Heart right ventricle (tissue), 16 donors: ENCODE data around the gene PARK7. TPM values are rescaled to one million over a fixed set of nuclear protein-coding genes. Genes with fewer than 3 reads are reported as not detected.

Source experiments
- ATAC-seq, 8 donors: fragments of 200-7000 bp; cut with Tn5 transposase; one replicate each; pipeline ENCODE4 v1.9.1; 2020; ENCODE audit warnings: mild to moderate bottlenecking in 8 of 8, moderate library complexity in 8 of 8, moderate number of reproducible peaks in 1 of 8
- DNase-seq, 2 donors: peaks; one replicate each; pipeline ENCODE4 v3.0.0-alpha.2; 2020
- H3K27ac ChIP-seq, 10 donors: fragments of 200-600 bp; sonication (generic) in 2 of 10; one replicate each; pipeline versions ENCODE4 v1.5.0 to v1.8.0; 2020 to 2022; ENCODE audit warnings: mild to moderate bottlenecking in 3 of 10
- H3K27me3 ChIP-seq, 7 donors: fragments of 200-600 bp; one replicate each; pipeline ENCODE4 v1.8.0; 2021 to 2022; ENCODE audit warnings: mild to moderate bottlenecking in 2 of 7
- H3K36me3 ChIP-seq, 9 donors: fragments of 200-600 bp; sonication (generic) in 1 of 9; one replicate each; pipeline versions ENCODE4 v1.5.0 to v1.8.0; 2020 to 2022; ENCODE audit warnings: mild to moderate bottlenecking in 2 of 9
- H3K4me1 ChIP-seq, 9 donors: fragments of 200-600 bp; sonication (generic) in 1 of 9; one replicate each; pipeline versions ENCODE4 v1.5.0 to v1.8.0; 2020 to 2022; ENCODE audit warnings: mild to moderate bottlenecking in 4 of 9
- H3K4me3 ChIP-seq, 10 donors: fragments of 200-600 bp; sonication (generic) in 2 of 10; one replicate each; pipeline versions ENCODE4 v1.5.0 to v1.8.0; 2020 to 2022; ENCODE audit warnings: mild to moderate bottlenecking in 7 of 10, moderate library complexity in 2 of 10
- H3K9me3 ChIP-seq, 11 donors: fragments of 200-600 bp in 10 of 11; sonication (generic) in 2 of 11; one replicate each; pipeline versions ENCODE4 v1.5.0 to v1.8.0; 2013 to 2022; ENCODE audit warnings: mild to moderate bottlenecking in 2 of 11, control low read depth in 1 of 11, moderate library complexity in 1 of 11
- CTCF ChIP-seq, 9 donors: fragments of 200-600 bp; sonication (generic) in 2 of 9; IDR thresholded peaks; one replicate each; pipeline versions ENCODE4 v1.5.0 to v1.8.0; 2021 to 2022; ENCODE audit warnings: antibody characterized with exemption in 9 of 9, mild to moderate bottlenecking in 5 of 9, moderate library complexity in 1 of 9
- WGBS, 2 donors: extraction: QIAGEN DNeasy Blood & Tissue Kit; methylation state at CpG; one replicate each; pipeline ENCODE4 v1.1.7; 2013; ENCODE audit warnings: inconsistent platforms in 1 of 2; 5-methylcytosine and 5-hydroxymethylcytosine counted together
- intact Hi-C, 10 donors: fragments of 100-400 bp; cut with DNase I; formaldehyde crosslinking; loops; one replicate each; pipeline versions ENCODE4 v1.11.1 to v1.14.2; 2022
- polyA plus RNA-seq, 2 donors: library from polyadenylated mRNA; stranded (reverse); fragments of 200-250 nt; gene quantifications; one replicate each; pipeline ENCODE4 v1.2.3, GENCODE V29; 2013
- total RNA-seq, 10 donors: library from RNA; stranded (reverse); fragmentation: NEBNext Ultra II Directional in 3 of 10; extraction: Animal tissue kit (Norgen Biotek cat#: 25700) in 3 of 10; gene quantifications; one replicate each; pipeline versions ENCODE4 v1.2.1 to v1.2.4, GENCODE V29; 2021 to 2023
- donor health status: Arrhythmogenic right ventricular cardiomyopathy.
- donor health status: ischemic (EF 13 %, LVEDD 7.1; RV severe dilation, severe dysfunction).
- donor health status: healthy with polysubstance abuse.
- donor health status: DM: no; HTN: yes; CAD: no.
- donor health status: DM: no; HTN: no; CAD: no.
- donor health status: ischemic (EF 25% LVEDD 6.9; RV normal size, moderate dysfunction).
- donor health status: ischemic (EF 25% LVEDD 5.7; RV mildly dilated, moderate dysfunction).
- donor health status: healthy.
- donor health status: DM: yes; HTN: yes; CAD: no.
- donor health status: Ischemic cardiomyopathy.
- donor health status: ischemic (EF 35%, LVEDD 5.7; RV mildly dilated, moderate dysfunction).
- donor health status: nonischemic (EF 11% LVEDD 7.7; RV severe dilation, severe dysfunction).
- donor health status: DM: yes; HTN: yes; CAD: no.
- donor health status: PGD.
- donor health status: ischemic (EF 29% LVEDD 5.4; RV normal size, mild dysfunction).
- donor health status: nonischemic (EF 23%, LVEDD 6.1; RV moderate dilation, normal function).

PARK7 gene
- total and polyA plus RNA-seq, 12 donors: 322 to 462 (median 353) TPM

- no peak for ATAC-seq
- WGBS, 2 donors: 82 to 93% methylated on average over 4 of the region's 4 CpGs
- DNase-seq: no peak
- H3K9me3 ChIP-seq: no peaks in the 10 kb centered on the region
- no peak overlapping the region for H3K4me3 ChIP-seq
- H3K27me3 ChIP-seq: peaks cover 0 to 3% (median 0%) of the 10 kb centered on the region in 7 donors
- peaks cover 8 to 17% (median 14%) of the 10 kb centered on the region in 9 donors for H3K4me1 ChIP-seq
- no peak for TF ChIP-seq CTCF (IDR thresholded peaks at IDR 0.05)
- intact Hi-C loops: loop anchor here in 4 of 10 donors (10.0 kb wide), 1 partner anchor 334 kb away; no protein-coding TSS in a partner anchor
- H3K27ac ChIP-seq: no peak overlapping the region
- H3K36me3 ChIP-seq: peaks cover 0 to 51% (median 7%) of the 10 kb centered on the region in 9 donors
Observed at GRCh38 chr1:8011016-8011415, 49.5 kb downstream of the PARK7 start.

GRCh38 chr1:8011923-8012858 is 50.7 kb downstream of the PARK7 start:
- WGBS, 2 donors: 90% methylated on average over 7 of the region's 7 CpGs
- intact Hi-C loops: loop anchor here in 4 of 10 donors (10.0 kb wide), 1 partner anchor 333 kb away; no protein-coding TSS in a partner anchor
- Histone ChIP-seq H3K27me3 (peaks cover 0 to 6% (median 0%) of the 10 kb centered on the region in 7 donors), H3K27ac (no peak overlapping the region), H3K36me3 (peaks cover 0 to 51% (median 7%) of the 10 kb centered on the region in 9 donors), H3K4me1 (peaks cover 8 to 28% (median 24%) of the 10 kb centered on the region in 9 donors), H3K9me3 (no peaks in the 10 kb centered on the region), H3K4me3 (no peak overlapping the region)
- TF ChIP-seq CTCF (IDR thresholded peaks at IDR 0.05): no peak
- ATAC-seq: no peak
- no peak for DNase-seq

GRCh38 chr1:8012955-8013354 is 51.4 kb downstream of the PARK7 start:
- DNase-seq (no peak), ATAC-seq (no peak)
- Histone ChIP-seq H3K4me1 (peaks cover 8 to 36% (median 30%) of the 10 kb centered on the region in 9 donors), H3K36me3 (peaks cover 0 to 51% (median 7%) of the 10 kb centered on the region in 9 donors), H3K27me3 (peaks cover 0 to 6% (median 0%) of the 10 kb centered on the region in 7 donors), H3K9me3 (no peaks in the 10 kb centered on the region), H3K4me3 (no peak overlapping the region), H3K27ac (no peak overlapping the region)
- intact Hi-C loops: loop anchor here in 4 of 10 donors (10.0 kb wide), 1 partner anchor 332 kb away; no protein-coding TSS in a partner anchor
- WGBS, 2 donors: 96 to 99% methylated on average over 4 of the region's 4 CpGs
- no peak for TF ChIP-seq CTCF (IDR thresholded peaks at IDR 0.05)

- H3K9me3 ChIP-seq: no peaks in the 10 kb centered on the region
- TF ChIP-seq CTCF (IDR thresholded peaks at IDR 0.05): no peak
- H3K4me3 ChIP-seq: no peak overlapping the region
- DNase-seq (no peak), ATAC-seq (no peak)
- H3K4me1 ChIP-seq: peaks cover 8 to 40% (median 33%) of the 10 kb centered on the region in 9 donors
- H3K27ac ChIP-seq: no peak overlapping the region
- intact Hi-C loops: loop anchor here in 4 of 10 donors (10.0 kb wide), 1 partner anchor 331 kb away; no protein-coding TSS in a partner anchor
- WGBS, 2 donors: 93 to 95% methylated on average over 11 of the region's 11 CpGs
- H3K36me3 ChIP-seq: peaks cover 0 to 51% (median 7%) of the 10 kb centered on the region in 9 donors
- peaks cover 0 to 6% (median 0%) of the 10 kb centered on the region in 7 donors for H3K27me3 ChIP-seq
Observed at GRCh38 chr1:8013399-8013798, 51.9 kb downstream of the PARK7 start.
